ENCODE measurements around the gene RBM4. TPM values are rescaled to one million over a fixed set of nuclear protein-coding genes. Genes with fewer than 3 reads are reported as not detected.

RBM4 gene
- total RNA-seq, 2 experiments from 2014 or later, result 134 to 140 TPM

GRCh38 chr11:66659763-66660162 lies 21.3 kb downstream of the RBM4 start:
- Mint-ChIP-seq H3K27ac (no peak overlapping the region), H3K4me1 (peaks cover 5% of the 10 kb centered on the region), H3K9me3 (no peaks in the 10 kb centered on the region), H3K36me3 (peaks cover 18% of the 10 kb centered on the region), H3K27me3 (no peaks in the 10 kb centered on the region), H3K4me3 (no peak overlapping the region)
- DNase-seq, result no peak

- peaks cover 15% of the 10 kb centered on the region for H3K4me1 Mint-ChIP-seq
- no peaks in the 10 kb centered on the region for H3K27me3 Mint-ChIP-seq
- H3K36me3 Mint-ChIP-seq, result peaks cover 12% of the 10 kb centered on the region
- no peaks in the 10 kb centered on the region for H3K9me3 Mint-ChIP-seq
- H3K27ac Mint-ChIP-seq, result no peak overlapping the region
- DNase-seq, result no peak
- no peak overlapping the region for H3K4me3 Mint-ChIP-seq
Observed at GRCh38 chr11:66663741-66664296, 25.3 kb downstream of the RBM4 start.

- Mint-ChIP-seq H3K9me3 (no peaks in the 10 kb centered on the region), H3K27ac (peak overlapping the region; percentile 2), H3K4me3 (no peak overlapping the region), H3K27me3 (no peaks in the 10 kb centered on the region), H3K4me1 (peaks cover 19% of the 10 kb centered on the region), H3K36me3 (peaks cover 15% of the 10 kb centered on the region)
- no peak for DNase-seq
Observed at GRCh38 chr11:66665369-66665768, 26.9 kb downstream of the RBM4 start.

GRCh38 chr11:66670816-66671215 lies 32.3 kb downstream of the RBM4 start:
- no peaks in the 10 kb centered on the region for H3K27me3 Mint-ChIP-seq
- H3K27ac Mint-ChIP-seq, result peak overlapping the region; percentile 62
- H3K4me1 Mint-ChIP-seq, result peaks cover 36% of the 10 kb centered on the region
- no peak overlapping the region for H3K4me3 Mint-ChIP-seq
- H3K9me3 Mint-ChIP-seq, result no peaks in the 10 kb centered on the region
- peaks cover 15% of the 10 kb centered on the region for H3K36me3 Mint-ChIP-seq
- DNase-seq, result no peak

DNA sequence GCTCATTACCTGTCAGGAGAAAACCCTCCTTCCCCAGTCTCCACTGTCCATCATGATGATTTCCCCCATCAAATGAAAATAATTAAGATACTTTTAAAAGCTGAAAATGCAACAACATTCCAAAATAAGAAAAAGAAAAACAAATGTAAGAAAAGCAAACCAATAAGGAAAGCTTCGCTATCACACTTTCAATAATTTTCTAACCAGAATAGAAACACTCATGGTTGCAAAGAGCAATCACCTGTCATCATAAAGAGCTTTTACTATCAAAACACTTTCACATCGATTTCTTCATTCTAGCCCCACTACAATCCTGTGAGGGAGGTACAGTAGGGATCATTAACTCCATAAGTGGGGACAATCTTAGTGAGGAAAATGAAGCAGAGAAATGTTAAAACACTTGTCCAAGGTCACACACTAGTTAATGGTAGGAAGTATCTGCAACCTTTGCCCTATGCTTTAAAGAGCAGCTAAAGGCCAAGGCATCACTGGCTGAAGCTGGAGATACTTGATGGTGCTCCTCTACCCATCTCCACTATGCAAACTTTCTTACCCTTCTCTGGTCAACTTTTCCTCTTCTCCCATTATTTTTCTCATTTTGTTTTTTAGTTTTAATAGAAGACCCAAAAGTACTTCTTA lies 36.6 kb downstream of the RBM4 start:
- H3K36me3 Mint-ChIP-seq, result peaks cover 21% of the 10 kb centered on the region
- H3K4me3 Mint-ChIP-seq, result peak overlapping the region; percentile 26
- H3K4me1 Mint-ChIP-seq, result peaks cover 43% of the 10 kb centered on the region
- DNase-seq, result no peak
- H3K27me3 Mint-ChIP-seq, result no peaks in the 10 kb centered on the region
- no peak overlapping the region for H3K27ac Mint-ChIP-seq
- H3K9me3 Mint-ChIP-seq, result no peaks in the 10 kb centered on the region

GRCh38 chr11:66676282-66676919 lies 37.9 kb downstream of the RBM4 start:
- peaks cover 36% of the 10 kb centered on the region for H3K4me1 Mint-ChIP-seq
- no peak for DNase-seq
- H3K36me3 Mint-ChIP-seq, result peaks cover 18% of the 10 kb centered on the region
- no peaks in the 10 kb centered on the region for H3K9me3 Mint-ChIP-seq
- no peaks in the 10 kb centered on the region for H3K27me3 Mint-ChIP-seq
- H3K4me3 Mint-ChIP-seq, result peak overlapping the region; percentile 93
- H3K27ac Mint-ChIP-seq, result peak overlapping the region; percentile 97

DNA sequence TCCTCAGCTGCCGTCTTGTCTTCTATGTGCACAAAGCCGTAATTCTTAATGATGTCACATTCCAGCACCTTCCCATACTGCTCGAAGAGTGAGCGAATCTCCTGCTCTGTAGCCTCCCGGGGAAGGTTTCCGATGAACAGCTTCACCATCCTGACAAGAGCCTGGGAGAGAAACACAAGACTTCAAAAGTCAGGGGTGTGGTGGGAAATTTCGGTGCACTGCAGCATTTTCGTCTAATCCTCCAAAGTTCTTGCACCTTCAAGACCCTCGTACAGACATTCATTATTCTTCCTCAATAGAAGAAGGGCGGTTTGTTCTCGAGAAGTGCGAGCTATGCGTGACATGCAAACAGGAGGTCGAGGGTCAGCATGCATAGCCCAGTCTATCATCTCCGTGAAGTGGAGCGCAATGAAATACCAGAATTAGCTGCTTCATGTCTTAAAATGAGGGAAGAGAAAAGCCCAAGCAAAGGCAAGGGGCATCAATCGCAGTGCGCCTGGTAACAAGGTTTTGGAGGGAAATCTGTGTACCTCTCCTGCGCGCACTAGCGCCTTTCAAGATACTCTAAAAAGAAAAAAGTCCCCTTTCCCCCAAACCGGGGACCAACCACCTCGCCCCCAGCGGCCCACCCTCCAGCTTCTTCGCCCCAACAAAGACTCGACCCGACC lies 38.6 kb downstream of the RBM4 start:
- peak overlapping the region; percentile 93 for H3K4me3 Mint-ChIP-seq
- peaks cover 36% of the 10 kb centered on the region for H3K4me1 Mint-ChIP-seq
- no peaks in the 10 kb centered on the region for H3K9me3 Mint-ChIP-seq
- H3K27ac Mint-ChIP-seq, result peak overlapping the region; percentile 97
- H3K36me3 Mint-ChIP-seq, result peaks cover 18% of the 10 kb centered on the region
- H3K27me3 Mint-ChIP-seq, result no peaks in the 10 kb centered on the region
- no peak for DNase-seq

DNA sequence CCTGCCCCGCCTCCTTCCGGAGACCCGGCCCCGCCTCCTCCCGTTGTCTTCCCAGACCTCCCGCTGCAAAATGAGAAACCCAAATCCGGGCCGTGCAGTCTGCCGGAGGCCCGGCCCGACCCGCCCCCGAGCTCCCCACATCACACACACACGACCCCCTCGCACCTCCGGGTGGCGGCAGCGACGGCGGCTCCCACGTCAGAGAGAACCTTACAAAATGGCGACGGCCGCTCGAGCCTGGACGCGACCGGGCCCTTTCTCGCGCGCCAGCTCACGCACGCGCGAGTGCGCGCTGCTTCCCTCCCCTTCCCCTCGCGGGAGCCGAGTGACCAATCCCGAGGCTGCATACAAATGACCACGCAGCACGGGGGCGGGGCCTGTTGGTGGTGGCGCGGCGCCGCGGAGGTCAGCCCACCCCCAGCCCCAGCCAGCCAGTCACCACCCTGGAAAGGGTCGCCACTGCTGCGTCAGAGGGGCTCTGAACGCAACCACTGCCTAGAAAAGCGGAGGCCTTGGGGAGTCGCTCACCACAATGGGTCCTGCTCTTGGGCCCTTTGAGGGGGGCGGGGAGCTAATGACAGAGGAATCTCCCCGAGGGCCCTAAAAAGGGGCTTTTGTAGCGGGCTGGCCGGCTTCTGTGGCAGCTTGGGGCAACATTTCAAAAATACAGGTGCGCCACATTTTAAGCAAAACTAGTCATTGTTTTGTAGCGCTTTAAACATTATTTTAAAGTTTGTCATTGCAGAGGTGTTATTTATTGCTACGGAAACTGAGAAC lies 39.3 kb downstream of the RBM4 start, which contains the start of gene RBM4B:
RBM4B (minus strand) TSS at position 289 of the 777 bp plus-strand sequence. CDS start 808 bp downstream, outside the sequence.
- peaks cover 18% of the 10 kb centered on the region for H3K36me3 Mint-ChIP-seq
- no peaks in the 10 kb centered on the region for H3K9me3 Mint-ChIP-seq
- H3K27ac Mint-ChIP-seq, result peak within 1 kb of the TSS; percentile 97
- H3K27me3 Mint-ChIP-seq, result no peaks in the 10 kb centered on the region
- peak; percentile 96 for DNase-seq
- H3K4me3 Mint-ChIP-seq, result peak within 1 kb of the TSS; percentile 93
- H3K4me1 Mint-ChIP-seq, result peaks cover 35% of the 10 kb centered on the region

DNA sequence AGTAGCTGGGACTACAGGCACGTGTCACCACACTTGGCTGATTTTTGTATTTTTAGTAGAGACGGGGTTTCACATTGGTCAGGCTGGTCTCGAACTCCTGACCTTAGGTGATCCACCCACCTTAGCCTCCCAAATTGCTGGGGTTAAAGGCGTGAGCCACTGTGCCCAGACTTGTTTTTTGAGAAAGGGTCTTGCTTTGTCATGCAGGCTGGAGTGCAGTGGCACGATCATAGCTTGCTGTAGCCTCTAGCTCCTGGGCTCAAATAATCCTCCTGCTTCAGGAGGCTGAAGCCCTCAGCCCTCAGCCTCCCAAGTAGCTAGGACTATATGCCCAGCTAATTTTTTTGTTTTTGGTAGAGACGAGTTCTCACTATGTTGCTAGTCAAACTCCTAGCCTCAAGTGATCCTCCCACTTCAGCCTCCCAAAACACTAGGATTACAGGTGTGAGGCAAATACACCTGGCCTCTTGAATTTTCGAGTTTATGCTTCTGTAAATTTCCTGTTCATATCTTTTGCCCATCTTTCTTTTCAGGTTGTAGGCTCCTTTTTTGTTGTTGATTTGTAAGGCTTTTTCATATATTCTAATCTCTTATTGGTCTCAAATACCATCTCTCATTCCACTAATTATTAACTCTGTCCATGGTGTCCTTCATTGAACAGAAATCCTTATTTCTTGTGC lies 42.6 kb downstream of the RBM4 start:
- no peak for DNase-seq
- no peak overlapping the region for H3K27ac Mint-ChIP-seq
- H3K4me1 Mint-ChIP-seq, result peaks cover 15% of the 10 kb centered on the region
- no peak overlapping the region for H3K4me3 Mint-ChIP-seq
- H3K27me3 Mint-ChIP-seq, result no peaks in the 10 kb centered on the region
- H3K9me3 Mint-ChIP-seq, result no peaks in the 10 kb centered on the region
- H3K36me3 Mint-ChIP-seq, result peaks cover 12% of the 10 kb centered on the region

- Mint-ChIP-seq H3K27me3 (no peaks in the 10 kb centered on the region), H3K36me3 (no peaks in the 10 kb centered on the region), H3K27ac (no peak overlapping the region), H3K4me1 (no peaks in the 10 kb centered on the region), H3K4me3 (no peak overlapping the region), H3K9me3 (no peaks in the 10 kb centered on the region)
- no peak for DNase-seq
Observed at GRCh38 chr11:66683877-66684276, 45.4 kb downstream of the RBM4 start.

GRCh38 chr11:66684635-66685034 lies 46.1 kb downstream of the RBM4 start:
- Mint-ChIP-seq H3K36me3 (no peaks in the 10 kb centered on the region), H3K27ac (no peak overlapping the region), H3K4me1 (no peaks in the 10 kb centered on the region), H3K9me3 (no peaks in the 10 kb centered on the region), H3K4me3 (no peak overlapping the region), H3K27me3 (no peaks in the 10 kb centered on the region)
- DNase-seq, result no peak

DNA sequence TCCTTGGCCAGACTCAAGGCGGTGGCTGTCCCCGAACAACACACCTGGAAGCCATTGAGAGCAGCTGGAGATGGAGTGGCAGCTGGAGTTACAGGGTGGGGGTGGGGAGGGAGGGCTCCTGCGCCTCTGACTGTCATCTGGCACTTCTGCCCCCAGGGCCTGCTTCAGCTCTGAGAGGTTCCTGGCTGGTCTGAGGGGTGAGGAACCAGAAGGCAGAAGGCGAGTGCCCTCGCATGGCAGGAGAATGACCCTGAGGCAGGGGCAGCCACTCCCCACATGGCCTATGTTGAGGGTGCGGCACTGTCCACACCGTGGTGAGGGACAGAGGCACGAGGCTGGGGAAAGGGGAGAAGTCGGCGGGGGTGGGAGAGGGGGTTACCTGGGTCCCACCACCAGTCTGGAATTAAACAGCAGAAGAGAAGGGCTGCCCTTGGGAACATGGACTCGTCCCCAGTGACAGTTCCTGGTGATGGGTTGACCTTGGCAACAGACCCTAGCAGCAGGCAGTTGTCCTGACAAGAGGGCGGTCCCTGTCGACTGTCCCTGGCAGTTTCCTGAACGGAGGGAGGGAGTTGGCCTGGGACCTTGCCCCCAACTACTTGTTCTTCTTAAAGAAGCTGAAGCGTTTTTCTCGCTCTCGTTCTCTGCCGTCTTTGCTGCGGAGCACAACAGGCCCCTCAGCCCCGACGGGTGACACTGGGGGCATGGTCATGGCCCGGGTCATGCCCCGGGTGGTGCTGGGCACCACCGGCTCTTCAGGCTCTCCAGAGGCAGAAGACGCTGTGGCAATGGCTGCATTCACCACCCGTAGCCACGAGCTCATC lies 47.0 kb downstream of the RBM4 start:
- Mint-ChIP-seq H3K27me3 (no peaks in the 10 kb centered on the region), H3K4me1 (no peaks in the 10 kb centered on the region), H3K4me3 (no peak overlapping the region), H3K27ac (no peak overlapping the region), H3K9me3 (no peaks in the 10 kb centered on the region), H3K36me3 (no peaks in the 10 kb centered on the region)
- no peak for DNase-seq

DNA sequence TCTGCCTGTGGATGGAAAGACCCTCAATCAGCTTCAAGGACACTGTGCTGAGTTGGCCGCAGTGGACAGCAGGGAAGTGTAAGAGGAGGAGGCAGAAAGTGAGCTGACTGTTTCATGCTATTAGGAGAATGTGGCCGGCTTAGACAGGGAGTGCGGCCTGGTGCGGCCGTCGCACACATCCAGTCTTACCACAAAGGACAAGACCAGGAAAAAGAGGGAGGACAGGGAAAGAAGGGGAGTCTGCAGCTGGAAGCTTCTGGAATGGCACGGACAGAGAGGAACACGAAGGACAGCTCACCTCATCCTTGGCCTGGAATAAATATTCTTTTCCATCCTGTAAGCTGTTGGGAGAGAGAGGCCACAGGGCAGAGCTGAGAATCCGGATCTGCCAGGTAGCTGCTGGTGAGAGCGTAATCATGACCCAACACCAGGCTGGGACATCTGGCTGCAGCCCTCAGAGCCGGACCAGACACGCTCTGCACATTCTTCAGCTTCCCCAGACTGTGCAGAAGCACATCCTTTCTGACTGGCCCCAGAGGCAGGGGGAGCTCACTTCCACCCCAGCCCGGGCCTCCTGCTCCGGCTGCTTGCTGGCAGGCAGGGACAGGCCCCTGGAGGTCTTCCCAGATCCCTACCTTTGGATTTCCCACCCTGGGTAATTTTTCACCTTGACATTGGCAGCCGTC lies 47.7 kb downstream of the RBM4 start:
- no peak overlapping the region for H3K4me3 Mint-ChIP-seq
- H3K27me3 Mint-ChIP-seq, result no peaks in the 10 kb centered on the region
- DNase-seq, result no peak
- H3K9me3 Mint-ChIP-seq, result no peaks in the 10 kb centered on the region
- no peaks in the 10 kb centered on the region for H3K4me1 Mint-ChIP-seq
- H3K36me3 Mint-ChIP-seq, result no peaks in the 10 kb centered on the region
- H3K27ac Mint-ChIP-seq, result no peak overlapping the region
